Spleen (tissue), 7 donors: ENCODE data around the gene HSBP1.

ENCODE experiments used
- CTCF ChIP-seq, 11 experiments: fragments of 200-600 bp in 7 of 11; fragments of 450-650 bp in 4 of 11; sonication (generic) in 4 of 11; IDR thresholded peaks in 8 of 11; conservative IDR thresholded peaks in 3 of 11; 1 replicate in 7 of 11; 2 replicates in 4 of 11; pipeline versions ENCODE4 v1.4.0 to v1.8.0; 2016 to 2021; ENCODE audit warnings: antibody characterized with exemption in 11 of 11, inconsistent platforms in 4 of 11, mild to moderate bottlenecking in 1 of 11
- POLR2A ChIP-seq, 3 donors: fragments of 450-650 bp; IDR thresholded peaks; one replicate each; pipeline ENCODE4 v1.5.1; 2017; ENCODE audit warnings: antibody characterized with exemption in 3 of 3, mild to moderate bottlenecking in 1 of 3
- POLR2AphosphoS5 ChIP-seq, 3 donors: sonication (generic); formaldehyde crosslinking; IDR thresholded peaks; one replicate each; pipeline ENCODE4 v1.5.1; 2017; ENCODE audit warnings: antibody characterized with exemption in 3 of 3
- donor health status: DM: no; HTN: no; CAD: no; lungs with moderate emphysema.
- donor health status: DM: no; HTN: no; CAD: no.
- donor health status: DM: no; HTN: no; CAD: no.

- no peak for TF ChIP-seq CTCF (IDR thresholded peaks at IDR 0.05 in 8 of 11, conservative IDR thresholded peaks at IDR 0.05 in 3 of 11)
- TF ChIP-seq POLR2A (IDR thresholded peaks at IDR 0.05): no peak
- TF ChIP-seq POLR2AphosphoS5 (IDR thresholded peaks at IDR 0.05): no peak
Observed at GRCh38 chr16:83856792-83857191, 49.0 kb downstream of the HSBP1 start.
